ENCODE measurements around the gene ZACN.
"Not testable (repeated sequence)": the region's sequence is repeated elsewhere in the genome, so short reads cannot be mapped to it uniquely, and the experiment has no call there.

Gene ZACN

GRCh38 chr17:76056882-76057281 is 22.1 kb upstream of the ZACN start:
- no peak for DNase-seq

- DNase-seq, result not testable (repeated sequence)
These were observed 20.7 kb upstream of the ZACN start for GRCh38 chr17:76058264-76058663.

- DNase-seq, result peak; percentile 75
These were observed 15.0 kb upstream of the ZACN start for GRCh38 chr17:76063875-76064546.

- DNase-seq, result no peak
These were observed 13.2 kb upstream of the ZACN start for GRCh38 chr17:76065775-76066174.

- DNase-seq, result peak; percentile 56
These were observed 7.3 kb upstream of the ZACN start for GRCh38 chr17:76071531-76072147.

GRCh38 chr17:76072148-76072858 is 6.7 kb upstream of the ZACN start, which contains the start of gene SRP68:
SRP68 (minus strand) TSS chr17:76072517; CDS start chr17:76072491, 26 bp downstream.
- peak; percentile 89 for DNase-seq

GRCh38 chr17:76074390-76075363 is 4.3 kb upstream of the ZACN start, which contains the start of gene GALR2:
GALR2 (plus strand) TSS chr17:76074781; CDS start chr17:76074884, 103 bp downstream.
- peak; percentile 31 for DNase-seq

GRCh38 chr17:76075364-76076145 is 3.4 kb upstream of the ZACN start:
- peak; percentile 50 for DNase-seq

- no peak for DNase-seq
These were observed 2.7 kb upstream of the ZACN start for GRCh38 chr17:76076146-76076764.

GRCh38 chr17:76076765-76077583 is 2.0 kb upstream of the ZACN start:
- peak; percentile 55 for DNase-seq

GRCh38 chr17:76077584-76078110 is 1.3 kb upstream of the ZACN start:
- DNase-seq, result no peak

GRCh38 chr17:76078370-76078769 is 612 bp upstream of the ZACN start:
- DNase-seq, result not testable (repeated sequence)

GRCh38 chr17:76079535-76079955 is 563 bp downstream of the ZACN start:
- no peak for DNase-seq

GRCh38 chr17:76079956-76080767 is 1.2 kb downstream of the ZACN start:
- no peak for DNase-seq

- no peak for DNase-seq
These were observed 1.8 kb downstream of the ZACN start for GRCh38 chr17:76080768-76081287.

GRCh38 chr17:76081295-76082210 is 2.6 kb downstream of the ZACN start:
- no peak for DNase-seq
